Esophagus squamous epithelium (tissue), 4 donors: ENCODE data around the gene PDE7B.

Experiments used
- POLR2A ChIP-seq, 4 donors: fragments of 450-650 bp; IDR thresholded peaks; one replicate each; pipeline ENCODE4 v1.6.1; 2017; ENCODE audit warnings: antibody characterized with exemption in 4 of 4, mild to moderate bottlenecking in 4 of 4, moderate library complexity in 3 of 4
- TF ChIP-seq, protein P1 (sequence below), 6 experiments: fragments of 450-650 bp in 4 of 6; fragments of 200-600 bp in 2 of 6; sonication (generic) in 2 of 6; IDR thresholded peaks; one replicate each; pipeline ENCODE4 v1.5.1; 2016 to 2019; ENCODE audit warnings: antibody characterized with exemption in 6 of 6, mild to moderate bottlenecking in 4 of 6, moderate library complexity in 4 of 6

DNA sequence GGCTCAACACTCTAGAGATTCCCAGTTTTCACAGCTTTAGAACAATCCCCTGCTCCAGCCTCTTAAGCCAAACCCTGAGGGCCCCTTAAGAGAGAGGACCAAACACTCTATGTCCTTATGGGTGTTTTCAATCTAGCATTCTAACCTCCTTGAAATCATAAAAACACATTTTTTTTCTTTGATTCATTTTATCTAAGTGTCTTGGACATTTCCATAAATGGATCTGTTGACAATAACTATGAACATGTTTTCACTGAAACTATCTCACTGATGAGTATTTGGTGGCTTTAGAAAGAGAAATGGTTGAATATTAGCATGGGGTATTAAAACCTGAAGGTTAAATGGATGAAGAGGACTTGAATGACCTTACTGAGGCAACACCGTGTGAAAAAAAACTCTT, 27.6 kb upstream of the PDE7B start:
- no peak for TF ChIP-seq POLR2A (IDR thresholded peaks at IDR 0.05)
- TF ChIP-seq, protein P1, sequence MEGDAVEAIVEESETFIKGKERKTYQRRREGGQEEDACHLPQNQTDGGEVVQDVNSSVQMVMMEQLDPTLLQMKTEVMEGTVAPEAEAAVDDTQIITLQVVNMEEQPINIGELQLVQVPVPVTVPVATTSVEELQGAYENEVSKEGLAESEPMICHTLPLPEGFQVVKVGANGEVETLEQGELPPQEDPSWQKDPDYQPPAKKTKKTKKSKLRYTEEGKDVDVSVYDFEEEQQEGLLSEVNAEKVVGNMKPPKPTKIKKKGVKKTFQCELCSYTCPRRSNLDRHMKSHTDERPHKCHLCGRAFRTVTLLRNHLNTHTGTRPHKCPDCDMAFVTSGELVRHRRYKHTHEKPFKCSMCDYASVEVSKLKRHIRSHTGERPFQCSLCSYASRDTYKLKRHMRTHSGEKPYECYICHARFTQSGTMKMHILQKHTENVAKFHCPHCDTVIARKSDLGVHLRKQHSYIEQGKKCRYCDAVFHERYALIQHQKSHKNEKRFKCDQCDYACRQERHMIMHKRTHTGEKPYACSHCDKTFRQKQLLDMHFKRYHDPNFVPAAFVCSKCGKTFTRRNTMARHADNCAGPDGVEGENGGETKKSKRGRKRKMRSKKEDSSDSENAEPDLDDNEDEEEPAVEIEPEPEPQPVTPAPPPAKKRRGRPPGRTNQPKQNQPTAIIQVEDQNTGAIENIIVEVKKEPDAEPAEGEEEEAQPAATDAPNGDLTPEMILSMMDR (IDR thresholded peaks at IDR 0.05): no peak
